GM19099 (cell line): ENCODE measurements around the gene AP2B1.

Experiments
- POLR2A ChIP-seq: IDR thresholded peaks from 3 replicates; pipeline ENCODE4 v1.6.1; 2011; ENCODE audit warnings: low read depth; ENCODE audit not compliant: insufficient read length; ENCODE audit errors: extremely low read depth

Gene AP2B1

GRCh38 chr17:35587074-35587961 is at the start of gene AP2B1:
TSS of gene AP2B1 (plus strand) at chr17:35587322. CDS start at chr17:35594031, 6,709 bp downstream.
- TF ChIP-seq POLR2A, result peak; percentile 73

GRCh38 chr17:35537601-35538141 is 49.5 kb upstream of the AP2B1 start, which contains the start of gene SLFN12L:
TSS of gene SLFN12L (minus strand) at chr17:35537678. CDS start at chr17:35522364, 15,314 bp downstream.
- peak; percentile 72 for TF ChIP-seq POLR2A

DNA sequence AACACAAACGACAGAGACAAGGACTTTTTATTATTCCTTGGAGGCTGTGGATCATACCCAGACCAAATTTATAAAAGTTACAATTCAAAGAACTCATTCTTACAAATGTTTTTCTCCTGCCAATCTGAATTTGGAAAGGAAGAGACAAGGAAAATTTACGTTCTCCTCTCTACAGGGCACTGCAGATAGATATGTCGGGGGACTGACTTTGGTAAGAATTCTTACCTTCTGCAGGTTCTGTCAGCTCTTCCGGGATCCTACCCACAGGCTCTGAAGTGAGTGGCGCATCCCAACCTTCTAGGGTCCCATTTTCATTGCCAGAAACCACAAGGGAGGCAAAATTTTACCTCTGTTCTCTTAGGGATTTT is 47.5 kb upstream of the AP2B1 start:
- TF ChIP-seq POLR2A, result no peak

GRCh38 chr17:35540589-35541404 is 46.3 kb upstream of the AP2B1 start:
- TF ChIP-seq POLR2A, result no peak

DNA sequence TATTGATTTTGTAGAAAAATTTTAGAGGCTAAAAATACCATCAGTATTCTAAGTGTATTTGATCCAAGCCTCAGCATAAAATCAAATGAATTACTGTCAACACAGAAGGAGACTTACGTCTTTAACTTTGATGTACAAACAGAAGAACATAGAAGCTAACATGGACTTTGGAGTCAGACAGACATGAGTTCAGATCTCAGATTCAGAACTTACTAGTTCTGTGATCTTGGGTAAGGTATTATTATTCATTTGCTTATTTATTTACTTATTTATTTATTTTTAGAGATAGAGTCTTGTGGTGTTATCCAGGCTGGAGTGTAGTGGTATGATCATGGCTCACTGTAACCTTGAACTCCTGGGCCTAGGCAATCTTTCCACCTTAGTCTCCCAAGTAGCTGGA is 45.7 kb upstream of the AP2B1 start:
- TF ChIP-seq POLR2A, result no peak

GRCh38 chr17:35542990-35543389 is 44.1 kb upstream of the AP2B1 start:
- TF ChIP-seq POLR2A, result no peak

DNA sequence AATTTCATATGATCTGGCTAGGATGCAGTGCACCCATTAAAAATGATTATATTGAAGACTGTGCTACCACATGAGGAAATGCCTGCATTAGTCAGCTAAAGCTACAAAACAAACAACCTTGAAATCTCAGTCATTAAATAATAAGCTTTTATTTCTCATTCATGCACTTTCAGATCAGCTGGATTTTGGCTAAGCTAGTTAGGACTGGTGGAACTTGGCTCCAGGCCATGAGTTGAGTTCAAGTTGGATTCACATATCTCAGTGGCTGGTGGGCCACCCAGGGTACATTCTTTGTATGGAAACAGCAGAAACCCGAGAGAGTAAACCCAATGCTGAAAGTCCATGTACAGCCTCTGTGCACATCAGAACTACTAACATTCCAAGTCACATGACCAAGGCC is 43.3 kb upstream of the AP2B1 start:
- TF ChIP-seq POLR2A, result no peak

DNA sequence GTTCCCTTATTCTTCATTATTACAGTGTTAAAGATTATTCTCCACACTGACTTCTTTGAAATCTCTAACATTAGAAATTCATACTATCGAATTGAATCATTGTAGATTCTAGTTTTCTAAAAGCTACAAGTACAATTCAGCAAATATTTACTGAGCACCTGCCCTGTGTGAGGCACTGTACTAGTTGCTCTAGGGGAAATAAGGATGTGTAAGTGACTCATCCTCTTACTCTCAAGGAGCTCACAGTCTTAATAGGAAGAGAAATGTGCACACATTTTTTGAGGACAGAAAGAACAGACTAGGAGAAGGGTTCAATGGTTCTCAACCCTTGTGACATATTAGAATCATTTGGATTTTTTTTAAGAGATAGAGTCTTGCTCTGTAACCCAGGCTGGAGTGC is 42.0 kb upstream of the AP2B1 start:
- no peak for TF ChIP-seq POLR2A

- TF ChIP-seq POLR2A, result no peak
Observed at GRCh38 chr17:35546487-35546886, 40.6 kb upstream of the AP2B1 start.

DNA sequence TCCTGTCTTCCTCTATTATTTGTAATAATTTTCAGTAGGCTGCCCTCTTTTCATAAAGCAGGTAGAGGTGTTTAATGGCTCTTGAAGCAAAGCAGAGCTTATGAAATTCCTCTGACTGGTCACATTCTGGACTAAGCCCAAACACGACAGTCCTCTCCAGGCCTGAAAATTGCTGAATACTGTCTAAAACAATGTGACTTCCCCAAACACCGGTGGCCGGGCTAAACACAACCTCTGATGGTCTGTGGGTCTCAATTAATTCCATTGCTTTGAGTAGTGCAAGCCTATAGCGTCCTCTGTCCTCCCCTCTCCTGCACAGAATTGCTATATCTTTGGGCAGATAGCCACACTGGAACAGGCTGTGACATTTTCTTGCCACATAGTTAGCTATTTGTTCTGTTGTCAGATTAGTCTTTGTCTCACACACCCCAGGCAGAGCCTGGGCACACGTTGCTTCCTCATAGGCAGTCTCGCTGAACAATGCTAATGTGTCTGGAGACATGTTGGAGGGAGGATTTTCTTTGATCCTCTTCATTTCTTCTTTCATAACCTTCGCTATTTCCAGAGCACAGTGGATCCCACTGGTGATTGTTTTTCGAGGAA is 38.8 kb upstream of the AP2B1 start:
- TF ChIP-seq POLR2A, result no peak

GRCh38 chr17:35548978-35549377 is 38.1 kb upstream of the AP2B1 start:
- no peak for TF ChIP-seq POLR2A

DNA sequence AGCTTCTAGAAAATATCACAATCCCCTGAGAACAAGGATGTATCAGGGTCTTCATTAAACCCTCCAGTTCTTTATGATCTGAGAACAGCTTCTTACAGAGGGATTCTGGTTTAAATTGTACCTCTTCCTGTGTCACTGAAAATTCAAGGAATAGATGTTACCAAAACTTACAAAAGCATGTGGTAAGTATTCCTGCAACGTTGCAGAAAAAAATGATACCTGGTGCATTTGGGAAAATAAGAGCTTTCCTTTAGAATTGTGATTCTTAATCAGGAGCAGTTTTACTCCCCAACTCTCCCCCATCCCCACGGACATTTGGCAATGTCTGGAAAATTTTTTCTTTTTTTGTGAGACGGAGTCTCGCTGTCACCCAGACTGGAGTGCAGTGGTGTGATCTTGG is 33.8 kb upstream of the AP2B1 start:
- no peak for TF ChIP-seq POLR2A

- no peak for TF ChIP-seq POLR2A
Observed at GRCh38 chr17:35554668-35555067, 32.5 kb upstream of the AP2B1 start.

DNA sequence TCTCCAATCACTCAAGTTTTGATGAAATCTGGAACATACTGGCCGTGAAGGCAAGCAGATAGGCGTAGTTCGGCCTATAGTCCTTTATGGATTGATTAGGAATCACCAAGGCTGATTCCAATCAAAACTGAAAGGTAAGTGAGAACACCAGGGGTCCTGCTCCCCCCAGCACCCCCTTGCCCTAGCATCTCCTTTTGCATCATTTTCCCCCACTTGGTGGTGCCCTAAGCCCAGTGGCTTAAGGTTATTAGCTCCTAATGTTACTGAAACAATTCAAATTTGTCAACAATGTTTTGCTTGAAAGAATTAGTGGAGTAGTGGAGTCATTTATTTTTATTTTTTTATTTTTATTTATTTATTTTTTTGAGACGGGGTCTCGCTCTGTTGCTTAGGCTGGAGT is 31.4 kb upstream of the AP2B1 start:
- TF ChIP-seq POLR2A, result no peak

- TF ChIP-seq POLR2A, result no peak
Observed at GRCh38 chr17:35557353-35557752, 29.8 kb upstream of the AP2B1 start.
